ENCODE data around the gene MGAT4B. TPM values are rescaled to one million over a fixed set of nuclear protein-coding genes. Genes with fewer than 3 reads are reported as not detected.

The MGAT4B gene
- total RNA-seq, 1 experiment from 2014 or later, result 337 TPM

DNA sequence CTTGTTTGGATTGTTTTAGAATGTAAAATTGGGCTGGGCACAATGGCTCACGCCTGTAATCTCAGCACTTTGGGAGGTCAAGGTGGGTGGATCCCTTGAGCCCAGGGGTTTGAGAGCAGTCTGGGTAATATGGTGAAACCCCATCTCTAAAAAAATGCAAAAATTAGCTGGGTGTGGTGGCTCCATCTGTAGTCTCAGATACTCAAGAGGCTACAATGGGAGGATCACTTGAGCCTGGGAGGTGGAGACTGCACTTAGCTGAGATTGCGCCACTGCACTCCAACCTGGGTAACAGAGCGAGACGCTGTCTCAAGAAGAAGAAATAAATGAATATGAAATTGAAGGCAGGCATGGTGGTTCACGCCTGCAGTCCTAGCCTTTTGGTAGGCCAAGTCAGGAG lies 52.7 kb downstream of the MGAT4B start:
- Histone ChIP-seq H4K20me1 (ENCODE audit: insufficient read depth) (peaks cover 26% of the 10 kb centered on the region), H3K36me3 (ENCODE audit: low read depth) (no peaks in the 10 kb centered on the region), H3F3A (ENCODE audit: insufficient read depth, low read depth) (no peaks in the 10 kb centered on the region), H3K27ac (no peak overlapping the region), H3K79me2 (ENCODE audit: low read depth) (peaks cover 73% of the 10 kb centered on the region), H3K9me2 (ENCODE audit: insufficient read depth) (no peaks in the 10 kb centered on the region), H3K27me3 (ENCODE audit: insufficient read depth, low read depth) (no peaks in the 10 kb centered on the region), H3K4me3 (no peak overlapping the region), H3K9me3 (ENCODE audit: insufficient read depth, low read depth) (no peaks in the 10 kb centered on the region), H2AFZ (no peak overlapping the region), H3K4me2 (no peak overlapping the region), H3K4me1 (replicated peaks; ENCODE audit: insufficient read depth) (peaks cover under 1% of the 10 kb centered on the region; the same call in 1 of the 2 replicates)
- no peak for TF ChIP-seq EZH2 (IDR thresholded peaks at IDR 0.05; ENCODE audit: low read depth)
- TF ChIP-seq, protein P1, sequence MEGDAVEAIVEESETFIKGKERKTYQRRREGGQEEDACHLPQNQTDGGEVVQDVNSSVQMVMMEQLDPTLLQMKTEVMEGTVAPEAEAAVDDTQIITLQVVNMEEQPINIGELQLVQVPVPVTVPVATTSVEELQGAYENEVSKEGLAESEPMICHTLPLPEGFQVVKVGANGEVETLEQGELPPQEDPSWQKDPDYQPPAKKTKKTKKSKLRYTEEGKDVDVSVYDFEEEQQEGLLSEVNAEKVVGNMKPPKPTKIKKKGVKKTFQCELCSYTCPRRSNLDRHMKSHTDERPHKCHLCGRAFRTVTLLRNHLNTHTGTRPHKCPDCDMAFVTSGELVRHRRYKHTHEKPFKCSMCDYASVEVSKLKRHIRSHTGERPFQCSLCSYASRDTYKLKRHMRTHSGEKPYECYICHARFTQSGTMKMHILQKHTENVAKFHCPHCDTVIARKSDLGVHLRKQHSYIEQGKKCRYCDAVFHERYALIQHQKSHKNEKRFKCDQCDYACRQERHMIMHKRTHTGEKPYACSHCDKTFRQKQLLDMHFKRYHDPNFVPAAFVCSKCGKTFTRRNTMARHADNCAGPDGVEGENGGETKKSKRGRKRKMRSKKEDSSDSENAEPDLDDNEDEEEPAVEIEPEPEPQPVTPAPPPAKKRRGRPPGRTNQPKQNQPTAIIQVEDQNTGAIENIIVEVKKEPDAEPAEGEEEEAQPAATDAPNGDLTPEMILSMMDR (conservative IDR thresholded peaks at IDR 0.05), result no peak
- ChIA-PET CTCF (no interaction called here), POLR2A (ENCODE audit: unreplicated experiment) (interaction anchor here (0.6 kb wide), 1 partner anchor 74 kb away, joined by 26 read pairs; no protein-coding TSS in a partner anchor)
- intact Hi-C loops (cut with micrococcal nuclease; ENCODE audit: unreplicated experiment), result no loop called here
- BruUV-seq (replicated peaks), result no TSS peak
- no peak for DNase-seq

DNA sequence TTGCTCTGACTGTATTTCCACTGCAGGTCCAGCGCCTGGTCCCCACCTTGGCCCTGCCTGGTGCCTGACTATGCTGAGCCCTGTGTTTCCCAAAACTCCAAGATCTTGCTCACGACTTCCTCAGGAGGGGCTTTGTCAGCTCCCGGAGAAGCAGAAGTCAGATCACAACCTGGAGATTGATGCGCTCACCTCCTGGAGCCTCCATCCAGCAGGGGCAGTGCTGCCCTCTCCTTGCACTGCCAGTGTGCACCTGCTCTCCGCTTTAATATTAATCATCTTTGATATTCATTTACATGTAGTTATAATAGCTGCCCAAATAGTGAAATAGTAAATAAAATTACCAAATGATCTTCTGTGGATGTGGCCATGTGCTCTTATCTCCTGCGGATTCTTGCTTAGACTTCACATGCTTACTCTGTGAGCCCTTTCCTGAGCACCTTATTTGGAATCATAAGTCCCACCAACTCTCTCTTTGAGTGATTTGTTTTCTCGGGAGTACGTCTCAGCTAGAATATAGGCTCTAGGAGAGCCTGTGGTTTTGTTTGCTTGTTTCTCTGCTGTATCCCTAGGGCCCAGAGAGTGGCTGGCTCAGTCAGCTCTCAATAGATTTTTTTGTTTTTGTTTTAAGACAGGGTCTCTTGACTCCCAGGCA lies 56.7 kb downstream of the MGAT4B start:
- H4K20me1 ChIP-seq (ENCODE audit: insufficient read depth), result peaks cover 16% of the 10 kb centered on the region
- H3K4me1 ChIP-seq (replicated peaks; ENCODE audit: insufficient read depth), result no peaks in the 10 kb centered on the region
- H3K4me3 ChIP-seq, result no peak overlapping the region
- H3K27me3 ChIP-seq (ENCODE audit: insufficient read depth, low read depth), result no peaks in the 10 kb centered on the region
- no peak overlapping the region for H3K27ac ChIP-seq
- H3K9me3 ChIP-seq (ENCODE audit: insufficient read depth, low read depth), result no peaks in the 10 kb centered on the region
- H3F3A ChIP-seq (ENCODE audit: insufficient read depth, low read depth), result no peaks in the 10 kb centered on the region
- intact Hi-C loops (cut with micrococcal nuclease; ENCODE audit: unreplicated experiment), result no loop called here
- BruUV-seq (replicated peaks), result no TSS peak
- H3K79me2 ChIP-seq (ENCODE audit: low read depth), result peaks cover 68% of the 10 kb centered on the region
- no peak overlapping the region for H3K4me2 ChIP-seq
- no peak overlapping the region for H2AFZ ChIP-seq
- POLR2A ChIA-PET (ENCODE audit: unreplicated experiment), result interaction anchor here (0.6 to 0.7 kb wide), 2 partner anchors 87 to 317 kb away, joined by 5 to 6 read pairs; no protein-coding TSS in a partner anchor
- no peaks in the 10 kb centered on the region for H3K9me2 ChIP-seq (ENCODE audit: insufficient read depth)
- CTCF ChIA-PET, result interaction anchor here (0.6 kb wide), 1 partner anchor 65 kb away, joined by 4 read pairs; no protein-coding TSS in a partner anchor
- H3K36me3 ChIP-seq (ENCODE audit: low read depth), result no peaks in the 10 kb centered on the region
- DNase-seq, result no peak
- TF ChIP-seq, protein P1 (conservative IDR thresholded peaks at IDR 0.05), result no peak
- no peak for TF ChIP-seq EZH2 (IDR thresholded peaks at IDR 0.05; ENCODE audit: low read depth)

DNA sequence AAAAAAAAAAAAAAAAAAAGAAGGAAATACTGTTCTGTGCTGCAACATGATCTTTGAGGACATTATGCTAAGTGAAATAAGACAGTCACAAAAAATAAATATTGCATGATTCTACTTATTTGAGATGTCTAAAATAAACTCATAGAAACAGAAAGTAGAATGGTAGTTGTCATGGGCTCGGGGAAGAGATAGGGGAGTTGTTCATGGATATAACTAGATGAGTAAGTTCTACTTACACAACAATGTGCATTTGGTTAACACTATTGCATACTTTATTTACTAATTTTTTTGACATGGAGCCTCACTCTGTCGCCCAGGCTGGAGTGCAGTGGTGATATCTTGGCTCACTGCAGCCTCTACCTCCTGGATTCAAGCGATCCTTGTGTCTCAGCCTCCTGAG lies 58.9 kb downstream of the MGAT4B start:
- Histone ChIP-seq H3K4me3 (no peak overlapping the region), H4K20me1 (ENCODE audit: insufficient read depth) (peaks cover 5% of the 10 kb centered on the region; the same call in 1 of the 2 replicates), H3K9me2 (ENCODE audit: insufficient read depth) (no peaks in the 10 kb centered on the region), H3K36me3 (ENCODE audit: low read depth) (no peaks in the 10 kb centered on the region), H3K9me3 (ENCODE audit: insufficient read depth, low read depth) (no peaks in the 10 kb centered on the region), H3K4me1 (replicated peaks; ENCODE audit: insufficient read depth) (no peaks in the 10 kb centered on the region), H3K4me2 (no peak overlapping the region), H3F3A (ENCODE audit: insufficient read depth, low read depth) (no peaks in the 10 kb centered on the region), H3K27me3 (ENCODE audit: insufficient read depth, low read depth) (no peaks in the 10 kb centered on the region), H3K79me2 (ENCODE audit: low read depth) (peaks cover 59% of the 10 kb centered on the region), H3K27ac (no peak overlapping the region), H2AFZ (no peak overlapping the region)
- TF ChIP-seq, protein P1 (conservative IDR thresholded peaks at IDR 0.05), result no peak
- TF ChIP-seq EZH2 (IDR thresholded peaks at IDR 0.05; ENCODE audit: low read depth), result no peak
- ChIA-PET POLR2A (ENCODE audit: unreplicated experiment) (no interaction called here), CTCF (no interaction called here)
- no TSS peak for BruUV-seq (replicated peaks)
- intact Hi-C loops (cut with micrococcal nuclease; ENCODE audit: unreplicated experiment), result no loop called here
- DNase-seq, result no peak

Small RNA genes lying within 50 kb of the gene (microRNA-seq; reads per million reads assigned to microRNA genes)
- 16.2 reads per million, percentile 28 among the genes with 10 or more reads in this experiment for gene MIR1229 (ENCODE audit: borderline number of aligned reads, borderline replicate concordance)

Other genes starting within 250 kb of the MGAT4B start
- 626 and 723 TPM in 2 replicates for gene HNRNPH1, start 183.2 kb downstream of the MGAT4B start, total RNA-seq (2021)
- not detected in 2 replicates for gene CBY3, start 125.8 kb downstream of the MGAT4B start, total RNA-seq (2021)
- 712 and 792 TPM in 2 replicates for gene CANX, start 107.9 kb downstream of the MGAT4B start, total RNA-seq (2021)
- gene MAML1, start 74.0 kb downstream of the MGAT4B start, total RNA-seq (2021), result 25.7 and 34.0 TPM in 2 replicates
- 9.7 and 14.4 TPM in 2 replicates for gene LTC4S, start 12.9 kb downstream of the MGAT4B start, total RNA-seq (2021)
- 715 and 961 TPM in 2 replicates for gene SQSTM1, start 14.0 kb upstream of the MGAT4B start, total RNA-seq (2021)
- gene MRNIP, start 52.0 kb upstream of the MGAT4B start, total RNA-seq (2021), result 39.9 and 54.0 TPM in 2 replicates
- 118 and 148 TPM in 2 replicates for gene TBC1D9B, start 101.0 kb upstream of the MGAT4B start, total RNA-seq (2021)